GM12872 (cell line): ENCODE data around the gene MEG3.

Source experiments
- TF ChIP-seq, protein P1 (sequence below): IDR thresholded peaks from 3 replicates; pipeline ENCODE4 v1.5.1; 2011; ENCODE audit warnings: low read depth, mild to moderate bottlenecking, low read length, moderate library complexity; ENCODE audit not compliant: insufficient read depth

MEG3 gene

DNA sequence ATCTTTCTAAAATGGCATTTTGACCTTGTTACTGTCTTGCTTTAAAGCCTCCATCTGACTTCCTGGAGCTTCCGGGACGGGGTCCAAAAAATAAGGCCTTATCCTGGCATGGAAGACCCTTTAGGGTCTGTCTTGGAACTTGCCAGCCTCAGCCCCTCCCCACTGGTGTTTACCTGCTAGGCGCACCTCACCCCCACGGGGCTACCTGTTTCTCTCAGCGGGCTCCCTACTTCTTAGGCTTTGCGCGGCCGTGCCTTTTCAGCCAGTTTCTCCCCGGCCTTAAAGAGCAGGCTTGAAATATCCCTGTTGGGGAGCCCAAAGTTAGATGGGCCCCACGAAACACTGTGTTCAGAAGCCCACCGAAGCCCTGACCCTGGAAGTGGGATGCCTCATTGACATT lies 72.5 kb downstream of the MEG3 start:
- TF ChIP-seq, protein P1, sequence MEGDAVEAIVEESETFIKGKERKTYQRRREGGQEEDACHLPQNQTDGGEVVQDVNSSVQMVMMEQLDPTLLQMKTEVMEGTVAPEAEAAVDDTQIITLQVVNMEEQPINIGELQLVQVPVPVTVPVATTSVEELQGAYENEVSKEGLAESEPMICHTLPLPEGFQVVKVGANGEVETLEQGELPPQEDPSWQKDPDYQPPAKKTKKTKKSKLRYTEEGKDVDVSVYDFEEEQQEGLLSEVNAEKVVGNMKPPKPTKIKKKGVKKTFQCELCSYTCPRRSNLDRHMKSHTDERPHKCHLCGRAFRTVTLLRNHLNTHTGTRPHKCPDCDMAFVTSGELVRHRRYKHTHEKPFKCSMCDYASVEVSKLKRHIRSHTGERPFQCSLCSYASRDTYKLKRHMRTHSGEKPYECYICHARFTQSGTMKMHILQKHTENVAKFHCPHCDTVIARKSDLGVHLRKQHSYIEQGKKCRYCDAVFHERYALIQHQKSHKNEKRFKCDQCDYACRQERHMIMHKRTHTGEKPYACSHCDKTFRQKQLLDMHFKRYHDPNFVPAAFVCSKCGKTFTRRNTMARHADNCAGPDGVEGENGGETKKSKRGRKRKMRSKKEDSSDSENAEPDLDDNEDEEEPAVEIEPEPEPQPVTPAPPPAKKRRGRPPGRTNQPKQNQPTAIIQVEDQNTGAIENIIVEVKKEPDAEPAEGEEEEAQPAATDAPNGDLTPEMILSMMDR = no peak

DNA sequence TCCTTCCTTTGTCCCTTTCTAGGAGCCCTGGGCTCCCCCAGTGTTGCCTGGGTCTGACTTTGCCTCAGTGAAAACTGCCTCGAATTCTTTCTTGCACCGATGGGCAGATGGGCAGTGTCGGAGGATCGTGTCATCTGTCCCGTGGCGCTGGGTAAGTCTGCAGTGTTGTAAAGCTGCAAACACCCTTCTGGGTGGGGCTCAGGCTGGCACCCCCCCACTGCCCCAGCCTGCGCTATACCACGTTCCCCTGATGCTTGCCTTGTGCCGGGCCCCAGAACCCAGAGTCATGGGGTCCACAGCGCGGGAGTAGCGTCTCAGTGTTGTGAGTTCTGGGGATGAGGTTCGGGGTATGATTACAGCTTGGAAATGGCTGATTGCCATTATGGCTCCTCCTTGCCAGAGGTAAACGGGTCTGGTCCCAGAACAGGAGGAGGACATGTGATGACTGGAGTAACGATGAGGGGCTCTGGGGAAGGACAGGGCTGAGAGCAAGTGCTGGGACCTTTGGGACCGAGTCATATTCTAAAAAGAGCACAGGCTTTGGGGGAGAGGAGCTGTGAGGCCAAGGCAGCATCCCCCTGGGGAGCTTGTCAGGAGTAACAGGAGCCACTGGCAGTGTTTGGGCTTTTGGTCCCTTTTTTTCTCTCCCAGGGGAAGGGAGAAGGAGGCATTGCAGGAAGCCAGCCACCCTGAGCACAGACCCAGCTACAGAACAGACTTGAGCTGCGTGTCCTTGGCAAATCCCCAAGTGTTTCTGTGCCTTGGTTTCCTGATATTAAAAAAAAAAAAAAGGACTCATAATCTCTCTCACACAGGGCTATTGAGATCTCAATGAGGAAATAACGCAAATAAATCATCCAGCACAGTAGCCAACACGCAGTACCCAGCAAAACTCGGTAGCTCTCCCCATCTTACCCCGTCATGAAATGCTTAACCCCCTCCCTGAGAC lies 73.3 kb downstream of the MEG3 start:
- TF ChIP-seq, protein P1 = no peak

DNA sequence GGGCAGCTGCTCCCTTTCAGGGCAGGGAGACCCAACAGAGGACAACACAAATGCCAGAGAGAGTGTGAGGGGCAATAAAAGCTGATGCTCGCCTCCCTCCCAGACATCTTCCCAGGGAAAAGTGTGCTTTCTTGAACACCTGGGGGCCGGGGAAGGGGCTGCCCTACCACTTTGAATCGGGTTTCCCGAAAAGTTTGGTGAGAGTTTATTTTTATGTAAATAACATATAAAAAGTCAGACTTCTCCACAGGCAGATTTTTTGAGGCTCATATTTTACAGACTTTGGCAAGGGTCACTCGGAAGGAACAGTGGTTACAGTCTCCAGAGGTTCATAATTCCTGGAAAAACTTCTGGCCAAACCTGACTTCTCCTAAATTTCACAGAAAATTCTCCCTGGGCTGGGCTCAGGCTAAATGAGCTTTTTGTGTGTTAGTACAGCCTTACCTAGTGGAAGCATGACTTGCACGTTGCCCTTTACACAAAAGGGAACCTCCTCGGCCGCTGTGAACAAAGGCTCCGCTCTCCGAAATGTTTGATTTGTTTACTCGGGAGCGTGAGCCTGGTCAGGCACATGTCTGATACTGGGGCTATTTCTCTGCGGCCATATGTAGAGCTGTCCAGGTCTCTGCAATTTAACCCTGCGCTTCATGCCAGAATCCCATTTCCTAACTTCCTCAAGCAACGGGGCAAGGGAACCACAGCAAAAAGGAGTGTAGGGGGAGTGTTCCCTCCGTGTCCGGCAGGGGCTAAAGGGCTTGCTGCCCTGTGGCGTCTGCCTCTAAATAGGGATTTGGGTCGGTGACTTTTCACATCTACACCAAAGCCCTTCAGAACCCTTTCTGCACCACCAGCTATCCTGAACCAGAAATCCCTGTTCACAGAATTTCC lies 74.2 kb downstream of the MEG3 start:
- TF ChIP-seq, protein P1 = no peak

DNA sequence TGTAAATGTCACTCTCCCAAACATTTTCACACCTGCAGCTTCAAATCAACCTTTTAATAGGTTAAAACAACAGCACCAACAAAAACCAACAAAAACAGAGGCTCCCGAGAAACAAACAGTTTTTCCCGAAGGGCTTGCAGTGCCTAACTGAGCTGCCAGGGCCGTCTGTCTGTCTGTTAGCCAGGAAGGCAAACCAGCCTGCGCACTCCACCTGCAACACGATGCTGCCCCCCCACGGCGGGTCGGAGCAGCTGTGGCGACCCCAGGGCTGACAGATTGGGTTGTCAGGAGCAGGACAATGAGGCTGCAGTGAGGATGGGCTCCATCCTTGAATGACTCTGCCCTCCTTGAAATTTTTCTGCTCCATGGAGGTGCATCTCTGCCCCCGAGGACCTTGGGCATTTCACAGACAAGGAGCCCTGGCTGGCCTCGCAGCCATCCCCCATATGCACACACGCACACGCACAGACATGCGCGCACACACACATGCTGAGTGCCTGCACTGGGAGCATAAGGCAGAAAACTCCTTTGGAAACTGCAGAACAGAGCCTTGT lies 75.0 kb downstream of the MEG3 start:
- TF ChIP-seq, protein P1 = peak; percentile 29; the same call in 1 of the 3 replicates

DNA sequence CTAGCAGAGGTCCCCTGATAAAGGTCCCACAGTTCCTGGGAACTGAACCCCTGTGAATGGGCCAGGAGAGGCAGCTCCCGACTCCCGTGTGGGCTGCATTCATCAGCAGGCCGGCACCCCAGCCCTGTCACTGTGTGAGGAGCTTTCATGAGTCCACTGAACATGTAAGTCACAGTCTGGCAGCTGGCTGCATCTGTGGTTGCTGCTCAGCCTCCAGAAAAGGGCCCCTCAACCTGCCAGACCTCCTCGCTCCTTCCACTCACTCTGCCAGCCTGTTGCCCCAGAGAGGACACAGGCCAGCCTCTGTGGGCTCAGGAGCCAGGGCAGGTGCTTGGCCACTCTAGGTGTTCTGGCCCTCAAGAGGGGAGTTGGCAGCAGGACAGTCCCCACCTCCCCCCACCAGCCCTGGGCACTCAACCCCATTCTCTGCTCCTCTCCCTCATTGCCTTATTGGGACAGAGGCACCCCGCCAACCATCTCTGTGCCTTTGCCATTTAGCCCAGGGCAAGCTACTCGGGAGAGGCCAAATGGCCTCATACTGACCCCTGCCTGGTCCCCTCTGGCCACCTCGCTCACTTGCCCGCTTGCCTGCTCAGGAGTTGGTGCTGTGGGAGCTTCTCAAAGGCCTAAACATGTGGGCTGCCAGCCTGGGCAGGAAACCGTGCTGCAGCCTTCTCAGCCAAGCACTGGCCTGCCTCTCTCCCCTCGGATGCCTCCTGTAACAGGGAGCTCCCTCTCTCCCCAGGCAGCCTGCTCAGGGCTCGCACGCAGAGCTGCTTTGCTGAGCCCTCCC lies 75.7 kb downstream of the MEG3 start:
- TF ChIP-seq, protein P1 = no peak

DNA sequence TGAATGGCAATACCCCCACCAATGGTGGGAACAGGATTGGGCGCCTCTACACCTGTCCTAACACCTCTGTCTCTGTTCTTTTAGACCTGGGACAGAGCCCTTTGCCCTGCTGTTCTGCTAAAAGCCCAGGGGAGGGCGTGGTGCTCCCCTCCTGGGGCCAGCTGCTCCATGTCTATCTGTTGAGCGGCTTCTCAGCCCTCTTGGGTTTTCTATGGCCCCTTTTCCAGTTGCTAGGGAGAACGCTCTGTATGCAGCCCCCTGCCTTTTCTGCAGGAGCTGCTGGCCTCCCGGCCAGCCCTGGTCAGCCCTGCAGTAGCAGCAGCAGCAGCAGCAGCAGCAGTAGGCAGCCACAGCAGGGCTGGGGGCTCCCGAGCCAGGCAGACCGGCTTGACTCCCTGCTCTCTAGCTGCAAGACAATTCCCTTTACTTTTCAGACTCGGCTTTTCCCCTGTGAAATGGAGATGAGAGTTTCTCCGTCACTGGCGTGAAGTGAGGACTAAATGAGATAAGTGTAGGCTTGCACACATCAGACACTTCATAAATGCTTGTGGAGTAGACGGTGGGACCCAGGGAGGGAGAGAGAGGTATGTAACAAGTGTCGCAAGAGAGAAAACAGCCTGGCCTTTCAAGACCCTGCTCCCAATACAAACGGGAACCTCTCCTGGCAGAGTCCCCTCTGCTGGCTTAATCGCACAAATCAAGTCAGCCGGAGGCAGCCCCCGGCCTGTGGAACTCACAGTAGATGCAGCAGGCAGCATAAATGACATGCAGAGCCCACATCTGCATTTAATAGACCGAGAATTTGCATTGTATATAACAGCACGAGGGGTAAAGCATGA lies 76.6 kb downstream of the MEG3 start:
- TF ChIP-seq, protein P1 = 0 out of 3 replicates have a peak, but pooled peaks have one; percentile 7
